ENCODE results near the gene RAD50.

DNA sequence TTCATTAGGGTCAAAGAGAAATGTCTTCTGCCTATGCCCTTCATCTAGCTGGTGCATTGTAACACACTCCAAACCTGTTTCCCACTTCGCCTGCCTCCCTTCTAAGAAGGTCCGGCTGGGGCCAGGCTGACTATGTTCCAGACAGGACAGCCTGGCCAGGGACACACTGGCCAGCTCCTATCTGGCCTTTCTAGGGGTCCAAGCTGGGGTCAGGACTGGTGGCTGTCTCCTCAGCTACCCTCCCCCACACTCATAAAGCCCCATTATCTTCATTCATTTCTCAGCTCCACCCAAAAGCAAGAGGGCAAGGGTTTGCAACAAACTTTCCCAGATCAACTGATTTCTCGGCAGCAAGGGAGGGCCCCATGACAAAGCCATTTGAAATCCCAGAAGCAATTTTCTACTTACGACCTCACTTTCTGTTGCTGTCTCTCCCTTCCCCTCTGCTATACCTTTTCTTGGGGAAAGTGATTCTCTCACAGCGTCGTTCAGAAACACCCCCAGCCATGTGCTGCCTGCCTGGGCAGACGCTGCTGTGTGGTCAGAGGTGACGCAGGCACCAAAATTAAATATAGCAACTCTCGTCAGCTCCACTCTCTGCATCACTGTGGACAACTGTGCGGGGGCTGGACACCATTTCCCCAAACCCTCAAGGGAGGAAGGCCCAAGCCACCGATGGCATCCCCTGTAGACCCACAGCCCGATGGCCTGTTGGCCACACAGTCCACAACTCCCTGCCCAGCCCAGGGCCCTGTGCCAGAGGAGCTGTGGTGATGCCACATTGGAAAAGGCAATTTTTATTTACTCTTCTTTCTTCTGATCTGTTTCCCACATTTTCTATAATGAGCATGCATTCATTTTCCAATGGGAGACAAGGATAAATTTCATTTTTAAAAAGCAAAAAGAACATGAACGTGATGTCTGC is 107.3 kb downstream of the RAD50 start:
- TF ChIP-seq ARNTL (CRISPR knock-in tag; IDR thresholded peaks at IDR 0.05; ENCODE audit: borderline replicate concordance, low read depth): no peak
- no peak for TF ChIP-seq TOX (CRISPR knock-in tag; IDR thresholded peaks at IDR 0.05; ENCODE audit: borderline replicate concordance)
- no peak for TF ChIP-seq ZNF70 (CRISPR knock-in tag; IDR thresholded peaks at IDR 0.05)
- TF ChIP-seq, protein P1, sequence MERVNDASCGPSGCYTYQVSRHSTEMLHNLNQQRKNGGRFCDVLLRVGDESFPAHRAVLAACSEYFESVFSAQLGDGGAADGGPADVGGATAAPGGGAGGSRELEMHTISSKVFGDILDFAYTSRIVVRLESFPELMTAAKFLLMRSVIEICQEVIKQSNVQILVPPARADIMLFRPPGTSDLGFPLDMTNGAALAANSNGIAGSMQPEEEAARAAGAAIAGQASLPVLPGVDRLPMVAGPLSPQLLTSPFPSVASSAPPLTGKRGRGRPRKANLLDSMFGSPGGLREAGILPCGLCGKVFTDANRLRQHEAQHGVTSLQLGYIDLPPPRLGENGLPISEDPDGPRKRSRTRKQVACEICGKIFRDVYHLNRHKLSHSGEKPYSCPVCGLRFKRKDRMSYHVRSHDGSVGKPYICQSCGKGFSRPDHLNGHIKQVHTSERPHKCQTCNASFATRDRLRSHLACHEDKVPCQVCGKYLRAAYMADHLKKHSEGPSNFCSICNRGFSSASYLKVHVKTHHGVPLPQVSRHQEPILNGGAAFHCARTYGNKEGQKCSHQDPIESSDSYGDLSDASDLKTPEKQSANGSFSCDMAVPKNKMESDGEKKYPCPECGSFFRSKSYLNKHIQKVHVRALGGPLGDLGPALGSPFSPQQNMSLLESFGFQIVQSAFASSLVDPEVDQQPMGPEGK (CRISPR knock-in tag; IDR thresholded peaks at IDR 0.05; ENCODE audit: borderline replicate concordance): no peak
- TF ChIP-seq, protein P2, sequence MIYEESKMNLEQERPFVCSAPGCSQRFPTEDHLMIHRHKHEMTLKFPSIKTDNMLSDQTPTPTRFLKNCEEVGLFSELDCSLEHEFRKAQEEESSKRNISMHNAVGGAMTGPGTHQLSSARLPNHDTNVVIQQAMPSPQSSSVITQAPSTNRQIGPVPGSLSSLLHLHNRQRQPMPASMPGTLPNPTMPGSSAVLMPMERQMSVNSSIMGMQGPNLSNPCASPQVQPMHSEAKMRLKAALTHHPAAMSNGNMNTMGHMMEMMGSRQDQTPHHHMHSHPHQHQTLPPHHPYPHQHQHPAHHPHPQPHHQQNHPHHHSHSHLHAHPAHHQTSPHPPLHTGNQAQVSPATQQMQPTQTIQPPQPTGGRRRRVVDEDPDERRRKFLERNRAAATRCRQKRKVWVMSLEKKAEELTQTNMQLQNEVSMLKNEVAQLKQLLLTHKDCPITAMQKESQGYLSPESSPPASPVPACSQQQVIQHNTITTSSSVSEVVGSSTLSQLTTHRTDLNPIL (CRISPR knock-in tag; IDR thresholded peaks at IDR 0.05; ENCODE audit: low read depth): no peak

Measured in SK-N-SH treated with all-trans-retinoic acid at 6 μM for 48 hours (cell line).